ENCODE data around the gene ST6GALNAC2.

- TF ChIP-seq CTCF (conservative IDR thresholded peaks at IDR 0.05; ENCODE audit: low read length) (no peak), EZH2phosphoT487 (IDR thresholded peaks at IDR 0.05; ENCODE audit: borderline replicate concordance) (no peak)
Observed at GRCh38 chr17:76573096-76573495, 12.6 kb downstream of the ST6GALNAC2 start.

All from Loucy (cell line).